ENCODE results near the gene CEP43.

The CEP43 gene, protein sequence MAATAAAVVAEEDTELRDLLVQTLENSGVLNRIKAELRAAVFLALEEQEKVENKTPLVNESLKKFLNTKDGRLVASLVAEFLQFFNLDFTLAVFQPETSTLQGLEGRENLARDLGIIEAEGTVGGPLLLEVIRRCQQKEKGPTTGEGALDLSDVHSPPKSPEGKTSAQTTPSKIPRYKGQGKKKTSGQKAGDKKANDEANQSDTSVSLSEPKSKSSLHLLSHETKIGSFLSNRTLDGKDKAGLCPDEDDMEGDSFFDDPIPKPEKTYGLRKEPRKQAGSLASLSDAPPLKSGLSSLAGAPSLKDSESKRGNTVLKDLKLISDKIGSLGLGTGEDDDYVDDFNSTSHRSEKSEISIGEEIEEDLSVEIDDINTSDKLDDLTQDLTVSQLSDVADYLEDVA

DNA sequence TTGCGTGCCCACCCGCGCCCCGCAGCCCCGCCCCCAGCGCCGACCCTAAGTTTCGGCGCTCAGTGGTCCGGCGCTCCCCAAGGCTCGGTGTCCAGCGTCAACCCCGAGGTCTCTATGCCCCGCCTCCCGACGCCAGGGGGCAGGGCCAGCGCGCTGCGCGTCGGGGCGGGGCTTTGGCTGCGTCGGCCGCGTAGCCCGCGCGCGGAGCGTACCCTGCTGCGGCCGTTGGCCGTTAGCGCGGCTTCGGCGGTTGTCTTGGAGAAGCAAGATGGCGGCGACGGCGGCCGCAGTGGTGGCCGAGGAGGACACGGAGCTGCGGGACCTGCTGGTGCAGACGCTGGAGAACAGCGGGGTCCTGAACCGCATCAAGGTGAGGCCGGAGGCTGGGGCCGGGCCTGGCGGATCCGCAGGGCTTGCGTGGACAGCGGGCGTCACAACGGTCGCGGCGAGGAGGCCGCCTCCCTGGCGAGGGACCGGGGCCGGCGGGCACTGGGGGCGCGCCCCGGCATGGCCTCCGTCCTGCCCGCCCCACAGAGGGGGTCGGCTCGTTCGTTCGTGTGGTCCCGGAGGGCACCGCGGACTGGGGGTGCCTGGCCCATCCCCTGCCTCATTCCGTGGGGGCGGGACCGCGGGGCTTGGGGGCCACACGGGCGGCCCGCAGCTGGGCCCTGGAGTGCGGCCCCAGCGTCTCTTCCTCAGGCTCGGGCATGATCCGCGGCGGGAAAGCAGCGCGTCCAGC, at the start of gene CEP43:
TSS of gene CEP43 (plus strand) at position 253 of the 739 bp plus-strand sequence. CDS start at position 269, 16 bp downstream.
- DNase-seq: peak; percentile 91 to 94

DNA sequence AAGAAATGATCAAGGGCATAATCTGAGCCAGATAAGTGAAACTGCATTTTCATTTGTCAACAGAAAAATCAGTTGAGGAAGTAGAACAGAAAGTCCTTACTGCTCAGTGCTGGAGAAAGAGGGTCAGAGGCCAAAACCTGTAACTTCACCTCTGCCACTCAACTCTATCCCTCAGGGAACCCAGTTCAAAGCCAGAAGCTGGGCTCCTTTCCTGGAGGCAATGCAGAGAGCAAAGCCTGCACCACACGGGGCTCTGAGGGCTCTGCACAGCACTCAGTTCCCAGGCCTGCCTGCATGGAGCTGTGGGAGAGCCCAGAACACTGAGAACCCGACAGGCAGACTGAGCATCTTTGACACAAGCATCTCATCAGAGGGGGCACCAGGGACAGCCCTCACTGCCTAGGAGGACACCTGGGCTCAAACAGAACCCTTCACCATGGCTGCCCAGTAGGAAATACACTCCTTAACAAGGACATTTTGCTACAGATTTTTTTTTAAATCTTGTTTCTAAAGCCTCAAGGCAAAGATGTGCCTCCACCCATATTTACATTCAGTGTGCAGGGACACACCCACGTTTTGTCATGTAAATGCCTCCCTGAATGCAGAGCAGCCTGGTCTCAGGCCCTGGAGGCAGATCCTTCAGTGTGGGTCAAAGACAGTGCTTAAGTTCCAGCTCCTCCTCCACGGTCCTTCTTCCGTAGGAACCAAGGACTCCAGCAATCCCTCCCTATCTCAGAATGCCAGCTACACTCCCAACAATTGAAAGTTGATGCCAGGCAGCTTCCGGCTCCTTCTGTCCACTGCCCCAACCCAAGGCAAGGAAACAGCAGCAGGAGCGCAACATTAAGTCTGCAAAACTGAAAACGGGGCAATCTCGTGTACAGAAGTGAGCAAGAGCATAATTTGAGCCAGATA, 49.4 kb upstream of the CEP43 start:
- no peak for DNase-seq

DNA sequence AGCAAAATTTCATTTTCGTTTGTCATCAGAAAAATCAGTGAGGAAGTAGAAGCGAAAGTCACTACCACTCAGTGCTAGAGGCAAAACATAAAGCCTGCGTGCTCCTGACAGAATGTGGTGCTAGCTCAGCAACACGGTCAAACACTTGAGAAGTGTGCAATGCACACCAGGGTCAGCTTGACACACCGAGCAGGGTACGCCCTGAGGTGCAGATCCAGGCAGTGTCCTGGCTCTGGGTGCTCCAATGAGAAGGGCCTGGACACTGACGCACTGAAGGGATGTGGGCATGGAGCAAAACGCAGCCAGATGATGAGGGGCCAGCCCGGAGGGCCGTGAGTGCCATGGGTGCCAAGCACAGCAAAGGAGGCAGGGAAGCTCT, 48.8 kb upstream of the CEP43 start:
- peak in 1 of 2 donors; percentile 32 for DNase-seq

DNA sequence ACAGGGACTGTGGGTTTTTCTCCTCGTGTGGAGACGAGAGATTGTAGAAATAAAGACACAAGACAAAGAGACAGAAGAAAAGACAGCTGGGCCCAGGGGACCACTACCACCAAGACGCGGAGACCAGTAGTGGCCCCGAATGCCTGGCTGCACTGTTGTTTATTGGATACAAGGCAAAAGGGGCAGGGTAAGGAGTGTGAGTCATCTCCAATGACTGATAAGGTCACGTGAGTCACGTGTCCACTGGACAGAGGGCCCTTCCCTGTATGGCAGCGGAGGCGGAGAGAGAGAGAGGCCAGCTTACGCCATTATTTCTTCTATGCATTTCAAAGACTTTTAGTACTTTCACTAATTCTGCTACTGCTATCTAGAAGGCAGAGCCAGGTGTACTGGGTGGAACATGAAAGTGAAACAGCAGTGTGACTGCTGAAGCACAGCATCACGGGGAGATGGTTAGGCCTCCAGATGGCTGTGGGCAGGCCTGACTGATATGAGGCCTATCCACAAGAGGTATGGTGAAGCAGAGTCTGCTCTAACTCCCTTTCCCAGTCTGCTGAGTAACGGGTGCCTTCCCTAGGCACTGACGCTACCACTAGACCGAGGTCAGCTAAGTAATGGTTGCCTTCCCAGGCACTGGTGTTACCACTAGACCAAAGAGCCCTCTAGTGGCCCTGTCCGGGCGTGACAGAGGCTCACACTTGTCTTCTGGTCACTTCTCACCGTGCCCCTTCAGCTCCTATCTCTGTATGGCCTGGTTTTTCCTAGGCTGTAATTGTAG, 48.1 kb upstream of the CEP43 start:
- peak; percentile 76 to 77 for DNase-seq

DNA sequence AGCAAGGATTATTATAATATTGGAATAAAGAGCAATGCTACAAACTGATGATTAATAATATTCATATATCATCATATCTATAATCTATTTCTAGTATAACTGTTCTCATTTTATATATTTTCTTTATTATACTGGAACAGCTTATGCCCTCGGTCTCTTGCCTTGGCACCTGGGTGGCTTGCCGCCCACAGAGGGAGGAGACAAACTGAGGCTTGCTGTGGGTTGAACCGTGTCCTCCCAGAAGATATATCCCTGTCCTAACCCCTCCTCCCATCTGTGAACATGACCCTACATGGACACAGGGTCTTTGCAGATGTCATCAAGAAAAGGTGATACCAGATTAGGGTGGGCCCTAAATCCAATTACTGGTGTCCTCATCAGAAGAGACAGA, 47.5 kb upstream of the CEP43 start:
- DNase-seq: no peak

DNA sequence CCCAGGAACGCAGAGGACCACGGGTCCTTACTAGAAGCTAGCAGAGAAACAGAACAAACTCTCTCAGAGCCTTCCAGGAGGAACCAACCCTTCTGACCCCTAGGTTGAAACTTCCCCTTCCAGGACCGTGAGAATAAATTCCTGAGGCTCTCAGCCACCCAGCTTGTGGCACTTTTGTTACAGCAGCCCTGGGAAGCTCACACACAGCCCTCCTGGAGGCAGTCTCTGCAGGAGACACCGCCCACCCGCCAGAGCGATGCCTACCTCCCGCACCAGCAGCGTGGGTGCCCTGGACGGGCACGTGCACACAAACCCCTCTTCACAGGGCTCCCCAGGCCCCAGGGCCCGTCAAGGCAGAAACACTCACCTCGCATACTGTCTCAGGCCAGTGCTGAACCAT, 47.1 kb upstream of the CEP43 start:
- DNase-seq: no peak

DNA sequence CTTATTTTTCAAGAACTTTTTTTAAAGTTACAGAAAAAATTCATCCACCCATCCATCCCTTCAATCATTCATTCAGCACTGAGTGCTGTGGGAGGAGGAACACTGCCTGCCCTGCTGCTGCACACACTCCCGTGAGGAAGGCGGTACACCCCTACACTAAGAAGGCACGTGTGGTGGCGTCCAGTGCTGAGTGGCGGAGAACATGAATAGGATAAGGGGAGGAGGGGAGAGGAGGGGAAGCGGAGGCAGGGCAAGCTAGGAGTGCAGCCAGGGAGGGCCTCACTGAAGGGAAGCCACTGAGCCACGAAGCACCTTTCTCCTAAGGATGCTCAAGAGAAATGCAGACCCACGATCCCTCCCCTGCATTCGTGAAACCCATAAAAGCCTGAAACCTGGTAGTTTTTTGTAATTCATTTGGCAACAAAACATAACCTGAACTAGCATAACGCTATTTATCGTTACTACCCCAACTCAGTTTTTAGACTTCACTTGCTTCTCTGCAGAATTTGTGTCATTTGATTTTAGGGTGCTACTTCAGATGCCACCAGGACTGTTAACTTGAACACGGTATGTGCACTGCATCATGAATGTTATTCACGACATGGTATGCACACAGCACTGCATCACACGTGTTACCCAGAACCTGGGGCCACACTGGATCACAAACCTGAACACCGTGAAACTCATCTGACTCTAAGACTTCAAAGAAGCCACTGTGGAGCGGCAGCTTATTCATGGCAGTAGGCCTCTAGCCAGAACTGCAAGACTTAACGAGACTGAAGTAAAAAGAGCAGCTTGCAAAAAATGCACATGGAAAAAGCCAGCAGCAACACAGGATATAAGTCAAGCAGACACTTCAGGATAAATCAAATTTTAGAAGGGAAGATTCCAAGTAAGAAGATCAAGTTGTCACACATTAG, 46.4 kb upstream of the CEP43 start:
- no peak for DNase-seq

DNA sequence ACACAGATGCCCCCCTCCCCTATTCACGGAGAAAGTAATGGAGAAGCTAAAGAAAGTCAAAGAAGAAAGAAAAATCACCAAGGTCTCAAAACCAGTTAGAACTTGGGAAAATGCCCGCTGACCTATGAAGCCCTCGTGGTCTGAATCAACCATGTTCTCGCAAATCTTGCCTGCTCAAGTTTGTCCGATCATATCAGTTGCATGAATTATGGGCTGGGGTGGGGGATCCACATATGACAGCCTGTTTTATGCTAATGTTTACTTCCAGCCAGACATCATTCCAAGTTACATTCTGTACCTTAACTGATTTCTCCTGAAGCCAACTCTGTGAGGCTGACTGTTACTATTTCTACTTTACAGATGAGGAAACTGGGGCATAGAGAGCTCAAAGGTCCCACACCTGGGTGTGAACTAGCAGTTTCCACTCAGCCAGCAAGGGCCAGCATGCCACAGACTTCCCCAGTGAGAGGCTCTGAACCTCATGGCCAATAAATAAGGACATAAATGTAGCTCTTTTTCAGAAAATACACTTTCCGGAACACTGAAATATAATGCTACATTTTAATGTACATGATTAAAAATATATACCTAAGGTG, 45.0 kb upstream of the CEP43 start:
- DNase-seq: no peak

DNA sequence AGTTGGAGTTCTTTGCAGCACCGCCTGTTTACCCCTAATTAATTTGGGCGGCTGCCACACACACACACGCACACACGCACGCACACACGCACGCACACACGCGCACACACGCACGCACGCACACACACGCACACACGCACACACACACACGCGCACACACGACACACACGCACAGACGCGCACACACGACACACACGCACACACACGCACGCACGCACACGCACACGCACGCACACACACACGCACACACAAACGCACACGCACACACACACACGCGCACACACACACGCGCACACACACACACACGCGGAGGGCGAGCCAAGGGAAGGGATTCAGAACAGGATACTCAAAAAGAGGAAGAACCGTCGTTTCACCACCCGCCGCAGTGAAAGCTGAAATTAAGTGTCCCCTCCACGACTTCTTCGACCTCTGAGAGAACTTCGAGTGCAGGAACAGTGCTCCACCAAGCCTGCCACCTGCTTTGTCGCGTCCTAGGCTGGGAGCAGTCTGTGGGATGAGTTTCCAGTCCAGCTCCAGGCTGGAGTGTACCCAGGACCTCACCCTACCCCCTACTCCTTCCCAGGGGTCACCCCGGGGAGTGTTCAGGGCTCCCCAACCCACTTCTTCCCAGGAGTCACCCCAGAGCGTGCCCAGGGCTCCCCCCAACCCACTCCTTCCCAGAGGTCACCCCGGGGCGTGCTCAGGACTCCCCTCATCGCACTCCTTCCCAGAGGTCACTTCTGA, 43.9 kb upstream of the CEP43 start:
- DNase-seq: peak; percentile 39 to 60

DNA sequence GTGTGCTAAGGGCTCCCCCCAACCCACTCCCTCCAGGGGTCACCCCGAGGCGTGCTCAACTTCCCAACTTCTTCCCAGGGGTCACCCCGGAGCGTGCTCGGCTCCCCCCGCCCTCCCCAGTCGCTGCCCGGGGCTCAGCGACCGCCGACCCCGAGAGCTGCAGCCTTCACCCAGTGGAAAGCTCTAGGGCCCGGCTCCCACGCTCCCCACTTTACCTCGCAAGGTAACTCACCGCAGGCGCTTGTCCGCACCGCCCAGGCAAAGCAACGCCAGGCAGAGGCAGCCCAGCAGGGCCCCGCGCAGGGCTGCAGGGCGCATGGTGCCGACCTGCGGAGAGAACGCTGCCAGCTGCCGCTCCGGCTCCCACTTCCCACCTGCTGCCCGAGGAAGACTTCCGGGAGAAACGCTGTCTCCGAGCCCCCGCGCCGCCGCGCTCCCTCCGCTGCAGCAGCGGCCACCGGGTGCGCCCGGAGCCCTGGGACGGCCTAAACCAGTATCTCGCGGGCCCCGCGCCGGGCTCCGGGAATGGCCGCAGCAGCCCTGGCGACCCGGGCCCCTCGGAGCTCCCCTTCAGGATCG, 43.2 kb upstream of the CEP43 start:
- DNase-seq: no peak

DNA sequence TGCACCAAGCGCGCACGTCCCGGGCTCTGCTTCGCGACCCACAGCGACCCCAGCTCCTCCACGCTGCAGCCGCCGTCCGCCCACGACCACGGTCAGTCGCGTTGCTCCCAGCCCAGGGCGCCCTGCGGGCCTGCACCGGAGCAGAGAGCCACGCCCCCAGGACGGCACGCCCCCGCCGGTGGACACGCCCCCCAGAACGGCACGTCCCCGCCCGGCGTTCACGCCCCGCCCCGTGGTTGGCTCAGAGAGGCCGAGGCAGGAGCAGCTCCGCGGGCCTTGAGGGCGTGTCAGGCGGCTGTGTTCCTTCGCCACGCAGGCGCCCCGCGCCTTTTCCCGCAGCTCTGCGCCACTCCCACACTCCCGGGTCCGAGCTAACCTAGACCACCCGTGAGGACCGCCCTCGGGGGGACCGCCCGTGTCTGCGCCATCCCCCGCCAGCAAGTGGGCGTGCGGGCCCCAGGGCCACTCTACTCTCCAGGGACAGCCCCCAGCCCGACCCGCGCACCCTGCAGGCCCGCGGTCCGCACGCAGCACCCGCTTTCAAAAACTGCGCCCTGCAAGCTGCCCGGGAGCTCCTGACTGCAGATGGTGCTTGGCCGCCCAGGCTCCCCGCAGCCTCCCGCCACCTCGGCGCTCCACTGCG, 42.6 kb upstream of the CEP43 start, which contains the start of gene RNASET2:
TSS of gene RNASET2 (minus strand) at position 107 of the 643 bp plus-strand sequence. CDS start 368 bp downstream, outside the sequence.
- DNase-seq: peak; percentile 91 to 97

DNA sequence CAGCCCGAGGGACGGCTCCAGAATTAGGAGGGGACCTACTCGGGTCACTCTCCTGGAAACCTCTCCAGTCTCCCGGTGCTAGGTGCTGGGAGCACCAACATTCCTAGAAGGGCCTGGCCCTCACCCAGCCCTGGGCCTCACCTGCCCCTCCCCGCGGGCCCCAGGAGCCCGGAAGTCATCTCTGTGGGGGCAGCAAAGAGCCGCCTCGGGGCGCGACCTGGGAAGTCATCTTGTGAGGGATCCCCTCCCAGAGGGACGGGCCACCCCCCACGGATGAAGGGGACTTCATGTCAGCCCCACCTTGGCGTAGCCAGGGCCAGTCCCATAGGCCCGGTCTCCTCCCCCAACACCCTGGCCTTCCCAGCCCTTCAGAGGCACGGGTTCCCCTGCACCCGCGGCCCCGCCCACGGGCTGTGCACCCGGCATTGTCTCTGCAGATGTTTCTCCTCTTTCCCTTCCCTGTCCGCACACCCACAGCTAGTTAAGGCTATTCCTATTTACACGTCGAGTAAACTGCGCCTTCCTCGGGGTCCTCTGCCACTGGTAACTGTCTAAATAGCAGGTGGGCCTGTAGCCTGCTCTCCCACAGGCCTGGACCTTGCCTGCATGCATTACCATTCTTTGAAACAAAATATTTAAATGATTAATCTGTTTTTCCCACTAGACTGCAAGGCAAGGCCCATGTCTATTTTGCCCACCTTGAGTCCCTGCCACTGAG, 42.0 kb upstream of the CEP43 start:
- DNase-seq: peak; percentile 42 to 64

DNA sequence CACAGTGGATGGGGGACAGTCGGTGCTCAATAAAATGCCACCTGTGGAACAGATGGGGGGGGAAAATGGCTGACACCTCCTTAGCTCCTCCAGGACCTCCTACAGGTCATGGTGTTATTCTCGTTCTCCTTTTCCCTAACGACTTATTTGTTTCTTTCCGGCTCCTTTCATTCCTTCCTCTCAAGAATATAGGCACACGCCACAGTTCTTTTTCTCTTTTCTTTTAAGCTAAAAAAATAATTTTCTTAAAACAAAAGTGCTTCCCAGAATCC, 41.5 kb upstream of the CEP43 start:
- DNase-seq: no peak

DNA sequence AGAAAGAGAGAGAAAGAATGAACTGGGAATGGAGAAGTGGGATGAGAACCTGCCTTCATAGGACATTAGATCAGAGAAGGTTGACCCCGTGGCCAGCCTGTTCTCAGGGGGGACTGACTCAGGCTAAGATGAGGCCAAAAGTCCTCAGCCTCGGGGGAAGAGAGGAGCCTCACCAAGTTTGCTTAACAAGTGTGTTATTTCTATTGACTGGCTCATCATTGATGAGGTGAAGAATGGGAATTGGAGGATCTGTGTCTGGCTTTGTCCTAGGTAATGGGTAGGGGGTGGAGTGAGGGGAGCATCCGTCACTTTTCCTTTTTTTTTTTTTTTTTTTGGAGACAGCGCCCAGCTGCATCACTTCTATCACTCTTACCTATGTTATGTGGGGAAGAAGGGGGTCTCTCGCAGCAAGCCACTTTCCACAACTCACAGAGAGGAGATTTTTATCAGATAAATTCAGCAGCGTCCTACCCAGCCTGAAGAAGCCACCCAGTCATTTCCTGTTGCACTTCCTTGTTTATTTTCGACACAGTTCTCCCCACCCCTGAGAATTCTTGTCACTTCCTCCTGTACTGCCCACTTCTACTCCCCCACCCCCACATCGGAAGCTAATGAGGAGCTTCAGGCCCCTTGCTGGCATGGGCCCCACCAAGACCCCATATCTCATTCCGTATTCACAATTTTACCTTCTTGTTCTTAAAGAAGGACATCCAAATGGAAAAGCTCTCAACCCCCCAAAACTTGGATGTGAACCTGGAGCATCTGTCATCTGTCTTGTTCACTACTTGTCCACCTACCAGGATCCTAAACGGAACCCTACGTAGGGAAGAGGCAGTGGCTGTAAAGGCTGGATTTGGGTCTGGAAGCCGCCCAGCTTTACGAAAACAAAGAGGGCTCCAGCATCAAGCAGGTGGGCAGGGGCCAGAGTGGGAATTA, 40.0 kb upstream of the CEP43 start:
- DNase-seq: peak; percentile 78 to 79

DNA sequence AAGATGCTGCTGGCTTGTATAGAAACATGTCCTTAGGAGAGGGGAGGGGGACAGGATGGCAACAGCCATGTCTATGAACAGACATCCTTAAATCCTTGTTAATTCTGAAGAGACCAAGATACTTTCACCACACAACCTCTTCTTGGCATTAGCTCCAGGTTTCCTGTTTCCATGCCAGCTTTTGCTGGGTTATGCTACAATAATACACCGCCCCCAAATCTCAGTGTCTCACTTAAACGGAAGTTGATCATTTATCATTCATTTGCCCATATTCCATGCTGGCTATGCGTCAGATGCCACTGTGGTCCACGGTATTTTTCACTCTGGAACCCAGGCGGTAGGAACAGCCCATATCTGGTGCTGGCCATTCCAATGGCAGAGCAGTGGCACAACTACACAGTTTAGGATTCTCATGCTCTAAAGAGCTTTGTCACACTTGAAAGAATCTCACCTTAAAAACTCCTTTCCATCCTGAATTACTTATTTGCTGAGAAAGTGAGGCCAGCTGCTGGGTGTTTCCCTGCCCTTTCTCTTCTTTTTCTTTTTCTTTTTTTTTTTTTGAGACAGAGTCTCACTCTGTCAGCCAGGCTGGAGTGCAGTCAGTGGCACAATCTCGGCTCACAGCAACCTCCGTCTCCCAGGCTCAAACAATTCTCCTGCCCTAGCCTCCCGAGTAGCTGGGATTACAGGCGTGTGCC, 39.1 kb upstream of the CEP43 start:
- no peak for DNase-seq

DNA sequence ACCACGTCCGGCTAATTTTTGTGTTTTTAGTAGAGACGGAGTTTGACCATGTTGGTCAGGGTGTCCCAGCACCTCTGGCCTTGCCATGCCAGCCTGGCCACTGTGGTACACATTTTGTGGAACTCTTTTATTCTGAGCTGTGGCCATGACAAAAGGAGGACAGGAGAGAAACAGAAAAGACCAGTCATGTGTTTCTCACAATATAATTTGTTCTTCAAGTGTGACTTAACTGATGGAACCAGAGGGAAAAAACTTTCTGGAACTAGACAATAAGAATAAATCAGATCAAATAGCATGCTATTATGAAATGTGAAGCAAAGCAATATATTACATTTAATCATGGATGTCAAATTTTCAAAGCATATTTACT, 38.6 kb upstream of the CEP43 start:
- DNase-seq: no peak

DNA sequence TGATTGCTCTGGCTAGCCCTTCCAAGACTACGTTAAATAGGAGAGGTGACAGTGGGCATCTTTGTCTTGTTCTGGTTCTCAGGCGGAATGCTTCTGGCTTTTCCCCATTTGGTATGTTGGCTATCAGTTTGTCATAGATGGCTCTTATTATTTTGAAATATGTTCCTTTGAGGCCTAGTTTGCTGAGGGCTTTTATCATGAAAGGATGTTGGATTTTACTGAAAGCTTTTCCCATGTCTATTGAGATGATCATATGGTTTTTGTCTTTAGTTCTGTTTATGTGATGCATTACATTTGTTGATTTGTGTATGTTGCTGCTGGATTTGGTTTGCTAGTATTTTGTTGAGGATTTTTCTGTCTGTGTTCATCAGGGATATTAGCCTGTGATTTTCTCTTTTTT, 32.9 kb upstream of the CEP43 start:
- no peak for DNase-seq

Data from CD4-positive, alpha-beta T cell treated with Interleukin-1 beta for 1 hour (primary cell).